ENCODE measurements around the gene UACA.
A peak's percentile ranks its signal among the peaks of the same experiment; 100 is the strongest.

Gene UACA

GRCh38 chr15:70767667-70768066 lies 4.3 kb upstream of the UACA start:
- no peak for TF ChIP-seq EZH2phosphoT487 (IDR thresholded peaks at IDR 0.05; ENCODE audit: low read depth)
- TF ChIP-seq, protein P1, sequence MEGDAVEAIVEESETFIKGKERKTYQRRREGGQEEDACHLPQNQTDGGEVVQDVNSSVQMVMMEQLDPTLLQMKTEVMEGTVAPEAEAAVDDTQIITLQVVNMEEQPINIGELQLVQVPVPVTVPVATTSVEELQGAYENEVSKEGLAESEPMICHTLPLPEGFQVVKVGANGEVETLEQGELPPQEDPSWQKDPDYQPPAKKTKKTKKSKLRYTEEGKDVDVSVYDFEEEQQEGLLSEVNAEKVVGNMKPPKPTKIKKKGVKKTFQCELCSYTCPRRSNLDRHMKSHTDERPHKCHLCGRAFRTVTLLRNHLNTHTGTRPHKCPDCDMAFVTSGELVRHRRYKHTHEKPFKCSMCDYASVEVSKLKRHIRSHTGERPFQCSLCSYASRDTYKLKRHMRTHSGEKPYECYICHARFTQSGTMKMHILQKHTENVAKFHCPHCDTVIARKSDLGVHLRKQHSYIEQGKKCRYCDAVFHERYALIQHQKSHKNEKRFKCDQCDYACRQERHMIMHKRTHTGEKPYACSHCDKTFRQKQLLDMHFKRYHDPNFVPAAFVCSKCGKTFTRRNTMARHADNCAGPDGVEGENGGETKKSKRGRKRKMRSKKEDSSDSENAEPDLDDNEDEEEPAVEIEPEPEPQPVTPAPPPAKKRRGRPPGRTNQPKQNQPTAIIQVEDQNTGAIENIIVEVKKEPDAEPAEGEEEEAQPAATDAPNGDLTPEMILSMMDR (IDR thresholded peaks at IDR 0.05; ENCODE audit: low read depth, low read length) = no peak
- Histone ChIP-seq H3K27me3 (ENCODE audit: low read depth, low read length) (peaks cover 9% of the 10 kb centered on the region; the same call in 1 of the 2 replicates), H3K9me3 (ENCODE audit: insufficient read depth, low read length) (no peaks in the 10 kb centered on the region), H3K79me2 (ENCODE audit: low read length) (no peaks in the 10 kb centered on the region), H3K4me3 (ENCODE audit: low read length) (peak overlapping the region; percentile 30), H3K9ac (ENCODE audit: low read length) (no peak overlapping the region), H4K20me1 (ENCODE audit: insufficient read depth, low read length) (no peaks in the 10 kb centered on the region), H3K4me2 (ENCODE audit: low read length) (peak overlapping the region; percentile 53), H3K4me1 (ENCODE audit: low read length) (peaks cover 12% of the 10 kb centered on the region), H3K36me3 (replicated peaks; ENCODE audit: low read depth, low read length) (no peaks in the 10 kb centered on the region), H3K27ac (ENCODE audit: low read length) (no peak overlapping the region), H2AFZ (ENCODE audit: low read depth, low read length) (peak overlapping the region; percentile 49)

- H3K9me3 ChIP-seq (ENCODE audit: insufficient read depth, low read length) = no peaks in the 10 kb centered on the region
- H3K4me1 ChIP-seq (ENCODE audit: low read length) = peaks cover 12% of the 10 kb centered on the region
- H4K20me1 ChIP-seq (ENCODE audit: insufficient read depth, low read length) = no peaks in the 10 kb centered on the region
- no peaks in the 10 kb centered on the region for H3K36me3 ChIP-seq (replicated peaks; ENCODE audit: low read depth, low read length)
- H2AFZ ChIP-seq (ENCODE audit: low read depth, low read length) = no peak overlapping the region
- TF ChIP-seq, protein P1 (IDR thresholded peaks at IDR 0.05; ENCODE audit: low read depth, low read length) = no peak
- TF ChIP-seq EZH2phosphoT487 (IDR thresholded peaks at IDR 0.05; ENCODE audit: low read depth) = no peak
- H3K4me2 ChIP-seq (ENCODE audit: low read length) = no peak overlapping the region
- H3K4me3 ChIP-seq (ENCODE audit: low read length) = no peak overlapping the region
- peaks cover 9% of the 10 kb centered on the region; the same call in 1 of the 2 replicates for H3K27me3 ChIP-seq (ENCODE audit: low read depth, low read length)
- H3K9ac ChIP-seq (ENCODE audit: low read length) = no peak overlapping the region
- H3K79me2 ChIP-seq (ENCODE audit: low read length) = no peaks in the 10 kb centered on the region
- no peak overlapping the region for H3K27ac ChIP-seq (ENCODE audit: low read length)
Observed at GRCh38 chr15:70766597-70766996, 3.2 kb upstream of the UACA start.

GRCh38 chr15:70765504-70766281 lies 2.3 kb upstream of the UACA start:
- Histone ChIP-seq H2AFZ (ENCODE audit: low read depth, low read length) (no peak overlapping the region), H3K79me2 (ENCODE audit: low read length) (no peaks in the 10 kb centered on the region), H3K36me3 (replicated peaks; ENCODE audit: low read depth, low read length) (no peaks in the 10 kb centered on the region), H3K27me3 (ENCODE audit: low read depth, low read length) (peaks cover 9% of the 10 kb centered on the region; the same call in 1 of the 2 replicates), H3K4me1 (ENCODE audit: low read length) (peaks cover 12% of the 10 kb centered on the region), H3K9me3 (ENCODE audit: insufficient read depth, low read length) (no peaks in the 10 kb centered on the region), H3K9ac (ENCODE audit: low read length) (no peak overlapping the region), H3K27ac (ENCODE audit: low read length) (no peak overlapping the region), H3K4me2 (ENCODE audit: low read length) (no peak overlapping the region), H4K20me1 (ENCODE audit: insufficient read depth, low read length) (no peaks in the 10 kb centered on the region), H3K4me3 (ENCODE audit: low read length) (no peak overlapping the region)
- TF ChIP-seq EZH2phosphoT487 (IDR thresholded peaks at IDR 0.05; ENCODE audit: low read depth) = no peak
- TF ChIP-seq, protein P1 (IDR thresholded peaks at IDR 0.05; ENCODE audit: low read depth, low read length) = no peak

- H3K9ac ChIP-seq (ENCODE audit: low read length) = no peak overlapping the region
- H4K20me1 ChIP-seq (ENCODE audit: insufficient read depth, low read length) = no peaks in the 10 kb centered on the region
- no peak overlapping the region for H2AFZ ChIP-seq (ENCODE audit: low read depth, low read length)
- H3K79me2 ChIP-seq (ENCODE audit: low read length) = no peaks in the 10 kb centered on the region
- H3K4me2 ChIP-seq (ENCODE audit: low read length) = no peak overlapping the region
- H3K4me1 ChIP-seq (ENCODE audit: low read length) = peaks cover 12% of the 10 kb centered on the region
- no peak overlapping the region for H3K27ac ChIP-seq (ENCODE audit: low read length)
- H3K4me3 ChIP-seq (ENCODE audit: low read length) = no peak overlapping the region
- H3K36me3 ChIP-seq (replicated peaks; ENCODE audit: low read depth, low read length) = no peaks in the 10 kb centered on the region
- no peaks in the 10 kb centered on the region for H3K9me3 ChIP-seq (ENCODE audit: insufficient read depth, low read length)
- H3K27me3 ChIP-seq (ENCODE audit: low read depth, low read length) = peaks cover 9% of the 10 kb centered on the region; the same call in 1 of the 2 replicates
- TF ChIP-seq, protein P1 (IDR thresholded peaks at IDR 0.05; ENCODE audit: low read depth, low read length) = no peak
- no peak for TF ChIP-seq EZH2phosphoT487 (IDR thresholded peaks at IDR 0.05; ENCODE audit: low read depth)
Observed at GRCh38 chr15:70763950-70764730, 782 bp upstream of the UACA start.

All from OCI-LY3 (cell line).